Erythroblast (primary cell): ENCODE data around the gene HEXIM2.

Experiments
- GATA1 ChIP-seq: IDR thresholded peaks from 2 replicates; pipeline ENCODE4 v1.6.1; 2011; ENCODE audit warnings: low read depth, mild to moderate bottlenecking, control low read depth, low read length, moderate library complexity
- POLR2A ChIP-seq: IDR thresholded peaks from 2 replicates; pipeline ENCODE4 v1.6.1; 2011; ENCODE audit warnings: mild to moderate bottlenecking, low read length

GRCh38 chr17:45145035-45145389 lies 16.7 kb upstream of the HEXIM2 start:
- TF ChIP-seq POLR2A (no peak), GATA1 (no peak)
